VCaP (cell line): ENCODE data around the gene PRSS48.

Experiments
- H3K27ac ChIP-seq: fragments of 450-650 bp; 2 replicates; pipeline ENCODE4 v1.5.1; 2017
- CTCF ChIP-seq: fragments of 450-650 bp; conservative IDR thresholded peaks from 2 replicates; pipeline ENCODE4 v1.5.1; 2017; ENCODE audit warnings: mild to moderate bottlenecking, moderate library complexity

Gene PRSS48

GRCh38 chr4:151321586-151321985, 44.6 kb downstream of the PRSS48 start:
- H3K27ac ChIP-seq, result peak overlapping the region; percentile 94
- no peak for TF ChIP-seq CTCF

- H3K27ac ChIP-seq, result peak overlapping the region; percentile 94
These were observed 45.2 kb downstream of the PRSS48 start for GRCh38 chr4:151322161-151322560.

DNA sequence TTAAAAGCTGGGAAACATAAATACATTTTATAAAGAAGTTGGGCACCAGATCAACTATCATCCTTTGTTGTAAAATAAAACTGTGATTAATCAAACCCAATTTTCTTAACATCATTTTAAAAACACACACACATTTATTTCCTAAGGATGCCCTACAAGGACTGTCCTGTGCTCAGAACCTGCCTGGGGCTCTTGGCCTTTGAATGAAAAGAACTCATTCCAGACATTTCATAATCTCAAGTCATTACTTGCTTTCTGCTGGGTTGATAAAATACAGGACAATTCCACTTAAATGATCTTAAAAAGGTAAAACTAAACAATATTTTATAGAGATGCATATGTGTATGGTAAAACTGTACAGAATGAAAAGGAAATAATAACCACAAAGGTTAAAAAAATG, 45.6 kb downstream of the PRSS48 start:
- no peak for TF ChIP-seq CTCF

GRCh38 chr4:151323667-151324066, 46.7 kb downstream of the PRSS48 start:
- no peak for TF ChIP-seq CTCF
- peak overlapping the region; percentile 94 for H3K27ac ChIP-seq

More for the DNA sequence above, 45.6 kb downstream of the PRSS48 start:
- peak overlapping the region; percentile 94 for H3K27ac ChIP-seq

DNA sequence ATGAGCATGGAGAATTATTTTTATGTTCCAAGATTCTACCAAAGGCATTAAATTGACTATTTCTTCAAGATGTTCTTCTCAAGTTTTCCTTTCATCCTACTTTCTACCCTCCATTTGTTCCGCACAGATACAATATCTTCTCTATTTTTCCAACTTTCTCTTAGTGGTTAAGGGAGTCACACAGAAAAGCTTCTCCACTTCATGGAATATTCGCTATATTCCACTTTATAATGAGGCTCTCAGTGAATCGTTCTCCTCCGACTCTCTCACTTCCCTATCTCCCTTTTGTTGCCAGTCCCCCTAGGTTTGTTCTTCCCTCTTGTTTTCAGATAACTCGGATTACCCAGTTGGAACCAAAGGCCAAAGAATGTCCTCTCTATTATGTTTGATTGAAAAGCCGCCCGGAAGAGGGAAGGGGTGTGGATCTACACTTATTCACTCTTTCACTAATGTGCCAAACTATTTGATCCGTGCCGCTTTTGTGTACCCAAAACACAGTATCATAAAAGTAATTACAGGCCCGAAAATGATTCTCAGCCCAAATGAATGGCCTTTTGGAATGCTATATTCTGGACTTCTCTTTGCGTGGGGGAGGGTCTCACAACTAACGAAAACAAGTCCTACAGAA, 47.3 kb downstream of the PRSS48 start:
- TF ChIP-seq CTCF, result no peak
- peak overlapping the region; percentile 94 for H3K27ac ChIP-seq

GRCh38 chr4:151324752-151325110, 47.8 kb downstream of the PRSS48 start:
- peak overlapping the region; percentile 94 for H3K27ac ChIP-seq
- no peak for TF ChIP-seq CTCF

DNA sequence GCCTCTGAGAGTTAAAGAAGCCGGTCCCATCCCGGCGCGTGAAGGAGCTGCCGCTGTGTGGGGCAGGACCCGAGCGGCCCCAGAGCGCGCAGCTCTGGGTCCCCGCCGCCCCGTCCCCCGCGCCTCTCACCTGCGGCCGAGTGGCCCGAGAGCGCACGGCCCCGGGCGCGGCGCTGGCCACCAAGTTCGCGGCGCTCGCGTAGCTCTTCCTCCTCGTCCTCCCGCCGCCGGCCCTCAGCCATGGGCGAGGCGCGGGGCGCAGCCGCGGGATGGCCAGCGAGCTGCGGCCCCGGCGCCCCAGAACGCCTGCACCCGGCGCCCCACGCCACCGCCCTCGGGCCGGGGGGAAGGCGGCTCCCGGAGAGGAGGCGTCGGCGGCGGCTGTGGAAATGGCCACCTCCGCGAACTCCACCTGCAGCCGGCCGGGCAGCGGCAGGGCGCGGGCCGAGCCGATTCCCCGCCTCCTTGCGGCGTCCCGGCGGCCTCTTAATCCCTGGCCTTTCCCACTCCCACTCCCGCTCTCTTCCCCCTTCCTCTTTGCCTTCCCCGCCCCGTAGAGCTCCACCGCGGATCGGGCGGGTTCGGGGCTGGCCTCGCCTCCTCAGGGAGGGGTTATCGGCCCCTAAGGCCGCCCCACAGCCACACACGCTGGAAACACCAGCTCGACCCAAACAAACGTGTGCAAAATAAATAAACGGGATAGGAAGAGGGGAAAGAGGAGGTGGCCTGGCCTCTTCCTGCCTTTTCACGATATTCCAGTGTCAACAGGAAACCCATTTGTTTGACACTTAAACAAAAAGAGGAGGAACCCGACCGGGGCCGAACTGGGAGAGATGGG, 48.4 kb downstream of the PRSS48 start, which contains the start of gene SH3D19:
Gene SH3D19, minus strand, starts transcription at position 495 of the 838 bp plus-strand sequence. Its CDS starts 253 bp downstream, at position 242.
- no peak for TF ChIP-seq CTCF
- H3K27ac ChIP-seq, result peak within 1 kb of the TSS; percentile 94

- peak overlapping the region; percentile 94 for H3K27ac ChIP-seq
- TF ChIP-seq CTCF, result no peak
These were observed 48.9 kb downstream of the PRSS48 start for GRCh38 chr4:151325949-151326246.
